NCI-H345 treated with DMSO at 0.1 percent for 48 hours (cell line): ENCODE measurements around the gene PLCH1.

Experiments
- DNase-seq: peaks from one replicate; lab custom pipeline; 2025; ENCODE audit not compliant: unreplicated experiment; lab: John Stamatoyannopoulos, UW

Gene PLCH1

DNA sequence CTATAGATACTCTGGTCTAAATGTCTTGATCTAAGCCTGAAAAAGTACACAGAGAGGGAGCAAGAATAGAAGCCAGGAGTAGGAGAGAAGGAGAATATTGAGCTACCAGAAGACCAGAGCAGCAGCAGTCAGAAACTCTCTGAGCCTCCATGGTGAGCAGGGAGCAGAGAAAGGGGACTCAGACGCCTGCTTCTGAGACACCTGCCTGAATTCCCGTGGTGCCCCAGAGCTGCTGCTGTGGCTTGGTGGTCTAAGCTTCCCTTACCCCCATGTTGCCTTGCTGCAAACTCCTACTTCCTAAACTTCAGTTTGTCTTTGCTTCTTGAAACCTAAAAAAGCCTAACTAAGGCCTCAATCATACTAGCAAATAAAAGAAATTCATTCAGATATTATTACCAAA lies 356.5 kb downstream of the PLCH1 start:
- DNase-seq, result no peak

DNA sequence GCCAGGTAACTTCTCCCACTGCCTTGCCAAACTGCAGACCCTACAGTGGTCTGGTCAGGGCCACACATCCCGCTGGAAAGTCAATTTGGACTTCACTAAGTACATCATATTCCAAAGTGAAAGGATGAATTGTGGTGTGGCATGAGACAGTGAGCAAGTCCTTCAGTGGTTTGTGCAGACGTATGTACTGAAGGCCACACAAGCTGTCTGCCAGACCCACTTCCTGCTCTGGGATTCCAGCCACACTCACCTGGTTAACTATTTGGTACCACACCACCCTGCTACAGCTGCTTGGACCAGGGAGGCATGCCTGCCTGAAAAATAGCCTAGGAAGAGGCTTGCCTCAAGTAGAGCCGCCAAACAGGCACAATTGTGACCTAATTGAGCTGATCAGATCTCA lies 357.3 kb downstream of the PLCH1 start:
- DNase-seq, result no peak

DNA sequence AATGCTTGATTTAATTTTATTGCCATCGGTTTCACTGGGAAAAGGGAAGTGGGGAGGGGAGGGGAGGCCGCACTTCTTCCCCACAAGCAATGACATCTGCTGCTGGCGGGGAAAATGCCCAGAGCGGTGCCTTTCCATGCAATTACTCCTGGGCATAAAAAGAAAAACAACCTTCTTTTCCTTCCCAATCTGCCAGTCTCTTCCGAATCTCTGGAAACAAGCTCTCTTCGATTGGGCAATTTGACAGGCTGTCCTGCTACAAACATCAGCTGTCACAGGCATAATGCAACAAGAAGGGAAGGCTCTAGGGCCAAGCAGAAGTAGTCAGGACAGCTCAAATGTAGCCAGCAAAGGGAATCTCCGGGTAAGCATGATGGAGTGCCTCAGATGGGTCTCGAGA lies 358.0 kb downstream of the PLCH1 start:
- no peak for DNase-seq

DNA sequence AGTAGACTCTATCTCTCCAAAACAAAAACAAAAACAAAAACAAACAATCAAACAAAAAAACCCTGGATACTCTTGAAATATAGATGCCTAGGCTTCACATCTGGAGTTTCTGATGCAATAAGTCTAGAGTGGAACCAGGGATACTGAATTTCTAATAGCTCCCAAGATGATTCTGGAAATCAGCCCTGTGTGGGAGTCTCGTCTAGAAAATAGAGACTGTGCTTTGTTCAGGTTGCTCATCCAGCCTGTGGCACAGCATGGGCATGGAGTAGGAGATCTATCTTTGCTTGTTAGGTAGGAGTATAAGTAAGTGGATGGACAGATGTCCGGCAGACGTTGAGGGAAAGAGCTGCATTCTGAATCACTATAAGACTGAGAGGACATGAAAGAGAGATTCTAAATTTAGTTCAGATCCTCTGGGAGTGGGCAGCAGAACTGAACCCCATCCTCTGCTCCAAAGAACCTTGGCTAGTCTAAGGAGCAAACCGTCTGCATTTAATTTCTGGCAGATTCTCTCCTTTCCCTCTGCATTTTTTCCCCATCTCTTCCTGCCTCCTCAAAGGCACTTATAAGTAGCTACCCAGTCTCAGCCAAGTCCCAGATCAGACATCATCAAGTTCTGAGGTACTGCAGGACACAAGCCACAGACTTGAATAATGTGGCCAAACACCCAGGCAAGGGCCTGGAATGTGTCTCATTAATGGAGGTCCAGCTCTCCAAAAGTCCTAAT lies 358.8 kb downstream of the PLCH1 start:
- DNase-seq, result no peak

DNA sequence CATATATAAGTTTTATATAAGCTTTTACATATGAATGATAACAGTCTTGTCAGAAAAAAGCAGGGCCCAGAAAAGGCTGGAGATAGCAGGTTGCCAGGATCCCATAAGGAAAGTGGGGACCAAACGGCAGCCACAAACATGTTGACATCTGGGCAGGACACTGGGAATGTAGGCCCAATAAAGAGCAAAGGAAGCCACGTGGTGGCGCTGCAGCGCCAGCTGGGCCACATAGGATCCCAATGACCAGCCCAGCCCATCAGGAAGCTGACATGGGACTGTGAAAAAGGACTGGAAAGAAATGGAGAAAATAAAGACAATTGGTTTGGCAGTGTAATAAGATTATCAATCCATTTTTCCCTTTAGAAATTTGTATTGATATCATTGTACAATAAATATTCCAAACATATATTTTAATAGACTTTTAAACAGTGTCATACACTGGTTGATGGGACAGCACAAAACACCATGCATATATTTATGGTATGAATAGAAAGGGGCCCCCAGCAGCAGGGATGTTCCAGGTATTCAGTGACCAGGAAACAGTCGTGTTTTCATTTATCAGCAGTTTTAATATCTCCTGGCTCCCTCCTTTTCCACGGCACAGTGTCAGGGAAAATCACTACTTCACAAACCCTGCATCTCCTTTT lies 362.4 kb downstream of the PLCH1 start:
- DNase-seq, result peak; percentile 5

DNA sequence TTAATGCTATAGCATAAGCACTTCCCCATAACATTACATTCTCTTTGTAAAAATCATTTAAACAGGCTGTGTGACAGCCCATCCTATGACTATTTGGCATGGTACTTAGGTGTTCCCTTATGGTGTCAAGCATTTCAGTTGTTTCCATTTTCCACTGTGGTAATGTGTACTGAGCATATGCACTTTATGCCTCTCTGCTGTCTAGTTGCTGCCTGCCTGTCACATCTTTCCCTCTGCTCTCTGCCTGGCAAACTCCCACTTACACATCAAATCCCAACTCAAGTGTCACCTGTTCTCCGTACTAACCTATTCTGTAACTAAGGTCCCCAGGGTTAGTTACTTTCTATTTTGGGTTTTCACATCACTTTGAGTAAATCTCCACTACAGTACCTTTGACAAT lies 367.0 kb downstream of the PLCH1 start:
- no peak for DNase-seq

DNA sequence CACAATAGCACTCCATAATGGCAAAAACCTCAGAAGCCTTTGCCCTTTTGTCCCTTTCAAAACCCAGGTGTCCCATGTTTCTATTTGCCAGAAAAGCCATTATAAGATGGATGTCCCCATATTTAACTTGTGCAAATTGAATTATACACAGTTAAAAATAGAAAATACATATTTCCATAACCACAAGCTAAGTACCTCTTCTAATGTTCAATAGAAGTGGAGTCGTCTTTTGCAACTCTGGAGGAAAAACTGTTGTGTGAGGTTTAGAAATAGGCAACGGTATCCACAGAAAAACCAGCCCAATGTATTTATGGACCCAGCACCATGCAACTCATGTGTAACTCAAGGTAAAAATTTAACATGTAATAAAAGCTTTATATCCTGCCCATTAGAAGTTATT lies 367.8 kb downstream of the PLCH1 start:
- DNase-seq, result no peak

DNA sequence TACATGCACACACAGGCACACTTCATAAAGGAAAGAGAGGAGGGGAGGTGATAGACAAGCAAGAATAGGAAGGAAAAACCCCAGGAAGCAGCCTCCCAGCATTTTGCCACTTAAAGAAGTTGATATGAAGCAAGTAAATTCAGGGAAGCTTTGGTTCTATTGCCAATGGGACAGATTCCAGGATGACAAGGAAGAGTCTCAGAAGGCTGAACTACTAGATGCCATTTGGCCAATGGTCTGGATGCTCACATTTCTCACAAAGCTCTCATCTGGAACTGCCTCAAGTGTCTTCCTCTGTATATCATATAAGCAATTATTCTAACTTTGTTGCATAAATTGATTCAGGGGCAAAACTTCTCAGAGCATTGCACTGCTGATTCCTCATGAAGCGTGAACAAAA lies 372.6 kb downstream of the PLCH1 start:
- DNase-seq, result no peak

DNA sequence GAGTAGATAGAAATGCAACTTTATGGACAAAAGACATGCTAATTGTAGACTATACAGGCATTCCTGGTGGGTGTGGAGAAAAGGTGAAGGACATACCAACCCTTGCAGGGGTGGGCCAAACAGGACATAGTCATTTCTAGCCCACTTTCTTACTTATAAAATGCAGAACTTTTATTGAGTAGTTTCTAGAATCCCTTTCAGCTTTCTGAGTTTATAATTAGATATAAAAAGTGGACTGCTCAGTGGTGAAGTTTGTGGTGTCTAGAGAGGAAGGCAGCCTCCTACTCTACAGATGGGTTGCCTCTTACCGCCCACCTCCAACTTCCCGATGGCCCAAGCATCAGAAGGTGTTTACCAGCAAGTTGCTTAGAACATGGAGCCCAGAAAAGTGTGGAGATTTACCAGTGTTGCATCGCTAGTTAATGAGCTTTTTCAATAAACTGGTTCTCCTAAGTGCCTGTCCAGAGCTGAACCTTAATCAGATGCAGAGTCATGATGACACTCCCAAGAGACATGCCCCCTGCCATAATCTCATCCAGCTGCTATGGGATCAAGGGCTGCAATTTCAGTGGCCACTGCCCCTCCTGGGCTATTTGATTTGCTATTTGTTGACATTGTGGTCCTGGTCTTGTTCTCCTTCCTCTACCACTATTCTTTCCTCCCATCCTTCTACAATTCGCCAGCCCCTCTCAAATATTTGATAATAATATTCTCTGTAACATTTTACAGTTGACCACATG lies 373.9 kb downstream of the PLCH1 start:
- no peak for DNase-seq

DNA sequence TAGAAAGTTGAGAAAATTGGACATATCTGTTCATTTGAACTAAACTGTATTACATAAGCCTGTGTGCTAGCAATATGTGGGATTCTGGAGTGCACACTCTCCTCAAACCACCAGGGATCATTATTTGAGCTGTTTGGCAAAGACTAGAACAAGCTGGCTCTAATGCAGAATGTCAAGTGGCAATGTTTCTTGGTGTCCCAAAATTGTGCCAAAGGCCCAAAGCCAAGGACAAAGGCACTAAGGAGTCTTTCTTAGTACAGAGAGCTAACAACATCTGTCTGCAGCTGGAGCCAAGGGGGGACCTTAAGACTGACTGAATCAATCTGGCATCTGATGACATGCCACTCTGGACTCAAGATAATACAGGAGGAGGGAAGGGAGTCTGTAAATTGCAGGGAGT lies 374.7 kb downstream of the PLCH1 start:
- no peak for DNase-seq

DNA sequence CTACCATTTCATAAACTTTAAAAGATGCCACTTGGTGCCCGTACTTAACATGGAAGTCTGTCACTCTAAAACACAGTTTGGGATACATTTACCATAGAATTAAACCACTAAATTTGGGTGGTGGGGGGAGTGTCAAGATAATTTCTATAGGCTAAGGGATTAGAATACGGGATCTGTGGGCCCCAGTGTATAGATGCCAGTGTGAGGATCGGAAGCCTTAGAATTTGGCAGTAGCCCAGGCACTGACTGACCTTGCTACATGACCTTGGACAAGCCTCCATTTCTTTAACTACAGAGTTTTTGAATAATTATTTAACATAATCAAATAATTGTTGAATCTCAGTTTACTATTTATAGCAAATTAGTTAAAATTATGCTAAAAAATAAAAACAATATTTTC lies 375.1 kb downstream of the PLCH1 start:
- no peak for DNase-seq

DNA sequence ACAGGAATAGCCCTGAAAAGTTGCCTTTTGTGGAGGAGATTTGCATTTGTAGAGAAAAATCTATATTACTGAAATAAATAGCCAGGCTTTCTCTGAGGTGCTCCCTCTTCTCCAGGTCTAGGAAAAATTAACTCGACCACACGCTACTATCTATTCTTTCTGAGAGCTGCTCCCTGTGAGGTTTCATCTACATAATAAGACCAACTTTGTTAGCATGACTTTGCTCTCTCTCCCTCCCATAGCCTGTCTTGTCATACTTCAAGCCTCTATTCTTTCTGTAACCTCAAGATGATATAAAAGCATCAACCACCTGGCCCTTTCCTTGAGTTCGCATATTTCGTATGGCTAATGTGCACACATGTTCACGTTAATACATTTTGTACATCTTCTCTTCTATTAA lies 375.6 kb downstream of the PLCH1 start:
- no peak for DNase-seq

DNA sequence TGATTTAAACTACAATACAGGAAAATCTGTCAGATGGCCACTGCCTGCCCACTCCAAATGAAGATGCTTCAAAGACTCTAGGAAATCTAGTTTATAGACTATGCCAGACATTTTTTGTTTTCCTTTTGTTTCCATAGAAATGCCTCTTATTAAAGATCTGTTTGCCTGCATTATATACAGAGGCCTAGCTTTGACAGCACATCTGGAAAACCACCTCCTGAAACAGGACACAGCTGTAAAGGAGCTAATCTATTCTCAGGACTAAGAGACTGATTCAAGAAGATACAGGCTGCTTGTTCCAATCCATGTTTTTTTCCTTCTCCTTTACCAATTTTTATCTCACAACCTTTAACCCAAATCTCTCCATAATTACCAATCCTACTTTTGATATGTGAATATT lies 376.1 kb downstream of the PLCH1 start:
- no peak for DNase-seq

DNA sequence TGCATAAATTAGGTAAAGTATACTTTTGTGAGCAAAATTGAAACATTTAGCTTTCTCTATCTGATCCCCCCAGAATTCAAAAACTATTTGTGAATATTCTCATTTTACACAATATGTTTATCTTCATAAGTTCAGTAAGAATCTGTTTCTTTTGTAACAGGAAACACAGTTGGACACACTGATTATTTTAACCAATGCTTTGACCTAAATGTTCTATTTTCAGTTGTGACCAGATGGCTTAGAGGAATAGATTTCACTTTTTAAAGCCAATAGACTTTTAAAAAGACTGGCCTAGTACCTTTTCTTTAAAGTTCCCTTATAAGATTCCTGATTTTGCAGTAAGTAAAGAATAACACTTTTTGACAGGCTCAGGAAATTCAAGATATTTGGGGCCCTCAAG lies 377.4 kb downstream of the PLCH1 start:
- DNase-seq, result no peak

DNA sequence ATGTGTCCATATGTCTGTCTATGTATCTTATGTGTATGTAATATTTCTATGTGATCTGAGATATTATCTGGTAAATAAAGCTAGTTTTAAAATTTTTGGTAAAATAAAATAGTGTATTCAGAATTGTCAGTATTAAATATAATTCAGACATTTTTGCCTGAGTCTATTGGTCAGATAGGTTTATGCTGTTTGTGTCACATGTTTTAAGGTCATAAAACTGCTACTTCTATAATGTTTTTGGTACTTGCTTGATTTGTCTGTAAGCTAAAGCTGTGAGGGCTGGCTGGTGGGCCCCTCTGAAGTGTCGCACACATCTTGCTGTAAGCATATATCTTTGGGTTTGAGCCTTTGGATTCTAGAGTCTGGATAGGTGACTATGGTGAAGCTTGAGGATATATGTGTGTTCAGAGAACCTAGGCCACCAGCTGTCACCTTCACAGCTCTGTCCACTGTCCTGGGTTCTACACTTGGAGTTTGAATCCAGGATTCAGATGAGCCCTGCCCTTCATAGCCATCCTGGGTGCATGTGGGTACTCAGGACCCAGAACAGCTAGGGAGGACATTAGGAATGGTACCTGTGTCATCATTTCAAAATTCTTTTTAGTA lies 379.6 kb downstream of the PLCH1 start:
- DNase-seq, result no peak

DNA sequence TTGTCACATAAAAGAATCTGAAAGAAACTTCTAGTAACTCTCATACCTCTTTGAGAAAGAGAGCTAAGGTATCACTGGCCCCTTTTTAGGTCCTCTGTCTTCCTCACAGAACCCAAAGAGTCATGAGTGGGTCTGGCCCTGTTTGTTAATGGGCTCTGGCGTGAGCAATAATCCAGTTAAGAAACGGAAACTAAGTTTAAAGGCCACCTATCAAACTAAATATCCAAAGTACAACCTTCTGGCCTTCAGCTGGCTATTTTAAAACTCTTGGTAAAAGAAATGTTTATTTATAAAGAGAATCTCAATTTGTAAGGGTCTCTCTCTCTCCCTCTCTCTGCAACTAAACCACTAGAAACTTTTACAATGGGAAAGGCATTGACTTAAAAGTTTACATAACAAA lies 380.4 kb downstream of the PLCH1 start:
- DNase-seq, result no peak

DNA sequence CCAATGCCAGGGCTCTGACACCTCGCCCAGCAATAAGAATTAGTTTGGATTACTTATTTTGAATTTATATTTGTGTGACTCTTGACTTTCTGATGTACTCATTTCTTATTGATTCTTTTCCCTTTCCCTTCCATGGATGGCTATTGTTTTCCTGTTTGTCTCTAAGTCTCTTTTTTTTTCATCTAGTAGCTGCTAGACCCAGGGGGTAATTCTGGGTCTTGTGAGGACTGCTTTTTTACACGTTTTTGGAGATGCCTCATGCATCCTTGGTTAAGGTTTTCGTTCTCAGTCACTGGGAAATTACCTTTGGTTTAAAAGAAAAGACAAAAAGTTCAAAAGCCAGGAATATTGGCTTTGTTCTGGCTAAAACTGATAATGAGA lies 381.2 kb downstream of the PLCH1 start:
- DNase-seq, result no peak

DNA sequence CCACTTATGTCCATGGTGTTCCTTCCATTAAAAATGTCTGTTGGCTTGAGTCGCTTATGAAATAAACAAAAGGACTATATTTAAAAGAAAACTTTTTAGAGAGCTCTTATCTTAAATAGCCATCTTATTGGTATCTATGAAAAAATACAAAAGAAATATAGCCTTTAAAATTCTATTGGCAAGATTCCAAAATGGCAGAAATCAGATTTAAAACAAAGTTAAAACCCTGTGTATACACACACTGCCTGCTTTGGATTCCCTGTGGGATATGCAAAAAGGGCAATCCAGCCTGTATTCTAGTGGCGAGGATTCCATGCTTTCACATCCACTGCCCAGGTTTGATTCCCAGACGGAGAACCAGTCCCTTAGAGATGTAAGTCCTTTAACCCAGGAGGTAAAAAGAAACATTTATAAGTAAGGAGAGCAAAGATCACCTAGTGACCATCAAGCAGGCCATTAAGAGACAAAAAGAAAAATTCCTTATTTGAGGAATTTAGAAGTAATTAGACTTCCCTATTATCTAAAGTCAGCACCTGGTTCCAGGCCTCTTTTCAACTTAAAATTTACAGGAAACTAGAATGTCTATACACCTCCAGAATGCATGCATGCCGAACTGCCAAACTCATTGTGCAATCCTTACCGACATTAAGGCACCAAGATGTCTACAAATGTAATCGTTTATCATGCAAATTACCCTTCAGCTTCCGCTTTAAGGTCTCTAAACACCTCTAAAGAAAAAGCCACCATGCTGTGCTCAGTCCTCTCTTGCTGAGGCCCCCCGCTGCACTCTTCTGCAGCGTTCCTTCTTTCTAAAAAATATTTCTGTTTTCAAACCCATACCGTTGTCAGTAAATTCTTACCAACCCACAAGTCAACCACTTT lies 381.8 kb downstream of the PLCH1 start:
- DNase-seq, result no peak

DNA sequence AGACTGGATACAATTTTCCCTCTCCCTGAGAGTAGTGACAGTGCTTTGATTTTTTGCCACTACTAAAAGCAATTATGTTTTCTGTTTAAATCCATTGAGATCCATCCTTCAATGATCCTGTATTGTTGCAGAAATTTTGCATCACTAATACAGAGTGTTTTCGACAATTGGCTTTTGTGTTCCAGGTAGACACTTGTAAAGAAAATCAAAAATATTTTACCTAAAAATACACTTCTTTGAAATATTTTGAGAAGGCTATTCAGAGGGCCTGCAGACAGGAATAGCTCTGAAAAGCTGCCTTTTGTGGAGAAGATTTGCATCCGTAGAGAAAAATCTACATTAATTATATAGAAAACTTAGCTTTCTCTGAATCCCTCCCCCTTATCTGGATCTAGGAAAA lies 384.6 kb downstream of the PLCH1 start:
- DNase-seq, result no peak

DNA sequence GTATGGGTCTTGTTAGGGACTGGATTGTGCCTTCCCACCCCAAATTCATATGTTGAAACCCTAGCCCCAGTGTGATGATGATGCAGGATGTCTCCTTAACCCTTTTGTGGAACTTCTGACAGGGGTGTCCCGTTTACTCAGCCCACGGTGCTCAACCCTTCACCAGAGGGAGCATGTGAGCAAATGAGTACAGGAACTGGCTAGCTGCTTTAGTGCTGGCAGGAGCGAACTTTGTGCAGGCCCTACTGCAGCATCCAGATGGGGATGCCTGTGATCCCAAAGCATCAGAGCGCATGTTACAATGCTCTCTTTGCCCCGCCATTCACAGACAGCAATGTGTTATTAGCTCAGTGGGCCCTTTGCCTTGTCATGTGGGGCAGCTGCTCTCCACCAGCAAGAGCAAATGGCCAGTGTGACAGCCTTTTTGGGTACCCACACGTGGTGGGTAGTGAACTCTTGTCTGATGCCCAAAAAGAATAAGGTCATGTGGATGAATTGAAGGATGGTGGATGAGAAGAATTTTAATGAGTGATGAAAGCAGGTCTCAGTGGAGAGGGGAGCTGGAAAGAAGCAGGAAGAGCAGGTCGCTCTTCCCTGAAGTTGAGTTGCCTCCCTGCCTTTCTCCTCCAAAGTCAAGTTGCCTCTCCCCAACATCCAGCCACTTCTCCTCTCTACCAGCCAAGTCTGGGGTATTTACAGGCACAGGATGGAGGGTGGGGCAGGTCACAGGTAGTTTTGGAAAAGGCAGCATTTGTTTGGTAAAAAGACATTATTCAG lies 388.1 kb downstream of the PLCH1 start:
- no peak for DNase-seq
